ENCODE results near the gene SNU13. TPM values are rescaled to one million over a fixed set of nuclear protein-coding genes. Genes with fewer than 3 reads are reported as not detected.
"Not testable (repeated sequence)": the region's sequence is repeated elsewhere in the genome, so short reads cannot be mapped to it uniquely, and the experiment has no call there.

SNU13 gene
- 182 TPM for polyA plus RNA-seq (2013, experiment 1 of 2; ENCODE audit: insufficient read length)
- 190 TPM for polyA plus RNA-seq (2013, experiment 2 of 2; ENCODE audit: insufficient read length)

- DNase-seq = peak; percentile 92
Observed at GRCh38 chr22:41688365-41689211, at the start of gene SNU13. Gene SNU13 (minus strand): TSS chr22:41688867. CDS start chr22:41688796, 71 bp downstream.

- DNase-seq = not testable (repeated sequence)
Observed at GRCh38 chr22:41733241-41733640, 44.6 kb upstream of the SNU13 start.

- no peak for DNase-seq
Observed at GRCh38 chr22:41732096-41732772, 43.6 kb upstream of the SNU13 start.

- no peak for DNase-seq
Observed at GRCh38 chr22:41731609-41732008, 42.9 kb upstream of the SNU13 start.

GRCh38 chr22:41725510-41726110 is 36.9 kb upstream of the SNU13 start:
- no peak for DNase-seq

- no peak for DNase-seq
Observed at GRCh38 chr22:41722496-41722895, 33.8 kb upstream of the SNU13 start.

- DNase-seq = no peak
Observed at GRCh38 chr22:41713004-41713403, 24.3 kb upstream of the SNU13 start.

- DNase-seq = no peak
Observed at GRCh38 chr22:41709341-41709740, 20.7 kb upstream of the SNU13 start.

- no peak for DNase-seq
Observed at GRCh38 chr22:41702763-41703162, 14.1 kb upstream of the SNU13 start.

- DNase-seq = no peak
Observed at GRCh38 chr22:41700108-41700364, 11.4 kb upstream of the SNU13 start.

GRCh38 chr22:41699264-41700107 is 10.8 kb upstream of the SNU13 start, which contains the start of gene MEI1:
Gene MEI1 (plus strand): TSS chr22:41699503. CDS start chr22:41699539, 36 bp downstream.
- peak; percentile 78 for DNase-seq

- DNase-seq = peak; percentile 86
Observed at GRCh38 chr22:41697126-41697775, 8.6 kb upstream of the SNU13 start.

GRCh38 chr22:41696703-41697102 is 8.0 kb upstream of the SNU13 start:
- DNase-seq = no peak

- DNase-seq = no peak
Observed at GRCh38 chr22:41695211-41695610, 6.5 kb upstream of the SNU13 start.

- no peak for DNase-seq
Observed at GRCh38 chr22:41690476-41690875, 1.8 kb upstream of the SNU13 start.

GRCh38 chr22:41687901-41688364 is 734 bp downstream of the SNU13 start:
- DNase-seq = peak; percentile 9

- not testable (repeated sequence) for DNase-seq
Observed at GRCh38 chr22:41686890-41687289, 1.8 kb downstream of the SNU13 start.

GRCh38 chr22:41684194-41684593 is 4.5 kb downstream of the SNU13 start:
- DNase-seq = no peak

- DNase-seq = peak; percentile 18
Observed at GRCh38 chr22:41683616-41684015, 5.1 kb downstream of the SNU13 start.

GRCh38 chr22:41683052-41683451 is 5.6 kb downstream of the SNU13 start:
- no peak for DNase-seq

- peak; percentile 84 for DNase-seq
Observed at GRCh38 chr22:41682033-41682807, 6.4 kb downstream of the SNU13 start.

Measured in fibroblast of skin of abdomen (primary cell).